Endothelial cell of umbilical vein (primary cell): Measurements from ENCODE around the gene SPG11. TPM values are rescaled to one million over a fixed set of nuclear protein-coding genes. Genes with fewer than 3 reads are reported as not detected.
"Not testable (repeated sequence)": the region's sequence is repeated elsewhere in the genome, so short reads cannot be mapped to it uniquely, and the experiment has no call there.

Source experiments
- BruUV-seq: library from RNA; stranded (reverse); fragments of 400-500 nt; replicated peaks from 2 replicates; lab custom pipeline; 2021; lab: Mats Ljungman, UMichigan
- CTCF ChIA-PET: fragments of 300-600, 350-600 bp; sonication (Branson Sonifier 250); formaldehyde crosslinking; loops from one replicate; lab custom pipeline; 2021; ENCODE audit warnings: antibody characterized with exemption, inconsistent platforms; lab: Charles Lee
- POLR2A ChIA-PET: fragments of 300-600, 350-600 bp; sonication (Branson Sonifier 250); formaldehyde crosslinking; loops from one replicate; lab custom pipeline; 2021; ENCODE audit warnings: antibody characterized with exemption, inconsistent platforms; lab: Charles Lee
- DNase-seq: peaks from one replicate; pipeline ENCODE4 v3.0.0-alpha.2; 2011; ENCODE audit warnings: low read depth, low spot score
- FAIRE-seq: peaks from 2 replicates; lab custom pipeline; 2011; peaks lifted over from hg19 to GRCh38; lab: Jason Lieb, UNC
- H2AFZ ChIP-seq: 2 replicates; pipeline ENCODE4 v1.6.0; 2012; ENCODE audit warnings: low read depth, low read length, control low read depth, inconsistent platforms
- H3K27ac ChIP-seq: 2 replicates; pipeline ENCODE4 v1.5.1; 2011; ENCODE audit warnings: low read depth, mild to moderate bottlenecking, control low read depth, low read length, moderate library complexity; ENCODE audit not compliant: insufficient read depth
- H3K27me3 ChIP-seq, 2 experiments: 2 replicates each; pipeline versions ENCODE4 v1.6.0 to v1.6.1; 2011; ENCODE audit warnings: low read length in 2 of 2, mixed read lengths in 1 of 2; ENCODE audit not compliant: control insufficient read depth in 2 of 2, insufficient read depth in 2 of 2
- H3K36me3 ChIP-seq, 2 experiments: 2 replicates in 1 of 2; 3 replicates in 1 of 2; pipeline ENCODE4 v1.5.1; 2011; ENCODE audit warnings: low read length in 2 of 2, mild to moderate bottlenecking in 1 of 2, moderate library complexity in 1 of 2; ENCODE audit not compliant: control insufficient read depth in 2 of 2, insufficient read depth in 2 of 2; ENCODE audit errors: extremely low read depth in 1 of 2
- H3K4me1 ChIP-seq: 3 replicates; pipeline ENCODE4 v1.5.1; 2011; ENCODE audit warnings: mild to moderate bottlenecking, low read length; ENCODE audit not compliant: control insufficient read depth, insufficient read depth; ENCODE audit errors: extremely low read depth
- H3K4me2 ChIP-seq: 2 replicates; pipeline ENCODE4 v1.6.1; 2011; ENCODE audit warnings: low read length, control low read depth, mixed read lengths; ENCODE audit not compliant: insufficient read depth
- H3K4me3 ChIP-seq, 3 experiments: fragments of 200-600 bp in 1 of 3; sonication (generic), shearing (Covaris generic) in 1 of 3; replicated peaks in 1 of 3; 2 replicates each; pipeline ENCODE4 v1.5.1; 2011 to 2016; ENCODE audit warnings: control low read depth in 3 of 3, low read length in 3 of 3, mild to moderate bottlenecking in 2 of 3, inconsistent platforms in 1 of 3, low read depth in 1 of 3, moderate library complexity in 1 of 3; ENCODE audit not compliant: insufficient read depth in 1 of 3
- H3K79me2 ChIP-seq: 2 replicates; pipeline ENCODE4 v1.6.0; 2012; ENCODE audit warnings: low read length, inconsistent platforms; ENCODE audit not compliant: control insufficient read depth, insufficient read depth
- H3K9ac ChIP-seq: replicated peaks from 2 replicates; pipeline ENCODE3; 2011; ENCODE audit warnings: low read length, control low read depth; ENCODE audit not compliant: insufficient read depth; ENCODE audit errors: extremely low read depth
- H3K9me1 ChIP-seq: replicated peaks from 3 replicates; pipeline ENCODE4 v1.6.0; 2011; ENCODE audit warnings: mild to moderate bottlenecking, low read length; ENCODE audit not compliant: control insufficient read depth, insufficient read depth; ENCODE audit errors: extremely low read depth
- H3K9me3 ChIP-seq: replicated peaks from 2 replicates; pipeline ENCODE4 v1.5.1; 2012; ENCODE audit warnings: low read length, inconsistent platforms; ENCODE audit not compliant: control insufficient read depth, insufficient read depth
- H4K20me1 ChIP-seq: replicated peaks from 2 replicates; pipeline ENCODE3; 2011; ENCODE audit warnings: mild to moderate bottlenecking, low read length; ENCODE audit not compliant: control insufficient read depth, insufficient read depth; ENCODE audit errors: extremely low read depth
- GATA2 ChIP-seq: IDR thresholded peaks from 2 replicates; pipeline ENCODE4 v1.7.0; 2011; ENCODE audit warnings: low read depth, mild to moderate bottlenecking, moderate library complexity, mixed read lengths, low read length; ENCODE audit not compliant: insufficient read length, insufficient read depth
- JUN ChIP-seq: IDR thresholded peaks from 2 replicates; pipeline ENCODE4 v1.6.1; 2011; ENCODE audit warnings: borderline replicate concordance, low read depth; ENCODE audit not compliant: insufficient read length, insufficient read depth
- POLR2A ChIP-seq: IDR thresholded peaks from 2 replicates; pipeline ENCODE4 v1.6.1; 2012; ENCODE audit warnings: low read depth, mild to moderate bottlenecking, control low read depth, low read length
- dilution Hi-C: fragments of 300-500 bp; cut with MboI; formaldehyde crosslinking; loops from one replicate; pipeline ENCODE4 v1.15.0; 2019; ENCODE audit warnings: low sequenced_read_pairs; ENCODE audit not compliant: extremely low pct_ligation_motif_present
- intact Hi-C: fragments of 100-400 bp; cut with micrococcal nuclease; formaldehyde crosslinking; loops from one replicate; pipeline ENCODE4 v1.10.0; 2022
- polyA plus RNA-seq, 4 experiments: library from polyadenylated mRNA; depleted of rRNA in 3 of 4; stranded (reverse) in 3 of 4; unstranded in 1 of 4; fragments of >200 nt; gene quantifications; 2 replicates each; pipeline versions ENCODE4 v1.2.1 to v1.2.3, GENCODE V29; 2011 to 2012; ENCODE audit warnings: missing spikeins in 1 of 4
- total RNA-seq: library from RNA; stranded (reverse); gene quantifications from 2 replicates; pipeline ENCODE4 v1.2.3, GENCODE V29; 2021
- TF ChIP-seq, protein P1 (sequence below): IDR thresholded peaks from 2 replicates; pipeline ENCODE4 v1.6.1; 2011; ENCODE audit not compliant: insufficient read depth, insufficient read length

SPG11 gene
- total and polyA plus RNA-seq, 2 donors (not counting 3 experiments of a cell fraction or from before 2014, with no cell fraction given): 30.7 to 53.5 TPM

- dilution Hi-C loops (no loop called here), intact Hi-C loops (no loop called here)
- DNase-seq (no peak), FAIRE-seq (no peak)
- Histone ChIP-seq H2AFZ (no peak overlapping the region), H3K4me3 (no peak overlapping the region), H3K27me3 (peaks cover 4 to 13% of the 10 kb centered on the region in 2 experiments), H3K9me1 (no peaks in the 10 kb centered on the region), H3K9ac (no peak overlapping the region), H3K4me1 (peaks cover 4% of the 10 kb centered on the region), H3K4me2 (no peak overlapping the region), H4K20me1 (no peaks in the 10 kb centered on the region), H3K27ac (no peak overlapping the region), H3K79me2 (no peaks in the 10 kb centered on the region), H3K9me3 (no peaks in the 10 kb centered on the region), H3K36me3 (no peaks in the 10 kb centered on the region)
- TF ChIP-seq GATA2: no peak
- TF ChIP-seq POLR2A: no peak
- TF ChIP-seq, protein P1, sequence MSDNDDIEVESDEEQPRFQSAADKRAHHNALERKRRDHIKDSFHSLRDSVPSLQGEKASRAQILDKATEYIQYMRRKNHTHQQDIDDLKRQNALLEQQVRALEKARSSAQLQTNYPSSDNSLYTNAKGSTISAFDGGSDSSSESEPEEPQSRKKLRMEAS: no peak
- TF ChIP-seq JUN: no peak
- no TSS peak for BruUV-seq
- ChIA-PET CTCF (interaction anchor here (2.1 kb wide), 1 partner anchor 43 kb away, joined by 7 read pairs; the partner anchor contains the start of gene SPG11), POLR2A (no interaction called here)
Observed at GRCh38 chr15:44705986-44706385, 42.5 kb upstream of the SPG11 start.

- FAIRE-seq, H3K27ac ChIP-seq, POLR2A ChIA-PET, DNase-seq, H4K20me1 ChIP-seq, BruUV-seq, H3K4me1 ChIP-seq, H3K36me3 ChIP-seq, H3K79me2 ChIP-seq, H3K9ac ChIP-seq, H3K4me3 ChIP-seq, H2AFZ ChIP-seq, H3K9me3 ChIP-seq, H3K9me1 ChIP-seq, CTCF ChIA-PET, dilution Hi-C loops, intact Hi-C loops, H3K4me2 ChIP-seq: not testable (repeated sequence)
- peaks cover 12 to 36% of the 10 kb centered on the region in 2 experiments for H3K27me3 ChIP-seq
Observed at GRCh38 chr15:44700676-44701075, 37.2 kb upstream of the SPG11 start.
